ENCODE data around the gene LNP1. TPM values are rescaled to one million over a fixed set of nuclear protein-coding genes. Genes with fewer than 3 reads are reported as not detected.

The LNP1 gene
- total and polyA plus RNA-seq, 2 of the 13 experiments (the other 11 are each of a cell fraction or from before 2014, with no cell fraction given): 3.6 to 7.0 TPM

- no peak; the same call in 1 of the 2 replicates for TF ChIP-seq REL (CRISPR knock-in tag; conservative IDR thresholded peaks at IDR 0.05)
- peak; percentile 91 for TF ChIP-seq ZNF224 (CRISPR knock-in tag; IDR thresholded peaks at IDR 0.05)
- TF ChIP-seq DR1 (CRISPR knock-in tag; IDR thresholded peaks at IDR 0.05): peak; percentile 90
- TF ChIP-seq SMARCE1 (IDR thresholded peaks at IDR 0.05; ENCODE audit: borderline replicate concordance): no peak
- TF ChIP-seq MXI1 (IDR thresholded peaks at IDR 0.05; ENCODE audit: borderline replicate concordance, low read depth, low read length): peak; percentile 87; the same call in 1 of the 3 replicates
- TF ChIP-seq ZNF10 (CRISPR knock-in tag; IDR thresholded peaks at IDR 0.05; ENCODE audit: borderline replicate concordance, low read depth): no peak
- TF ChIP-seq KMT2B (CRISPR knock-in tag; IDR thresholded peaks at IDR 0.05): peak; percentile 96
- no peak for TF ChIP-seq MBNL3 (CRISPR knock-in tag; conservative IDR thresholded peaks at IDR 0.05)
- TF ChIP-seq ZNF3 (CRISPR knock-in tag; IDR thresholded peaks at IDR 0.05): no peak
- no peak for TF ChIP-seq KLF11 (CRISPR knock-in tag; IDR thresholded peaks at IDR 0.05)
- no peak; the same call in none of the 2 replicates for TF ChIP-seq BCL3 (CRISPR knock-in tag; IDR thresholded peaks at IDR 0.05)
- TF ChIP-seq FOXC1 (CRISPR knock-in tag; IDR thresholded peaks at IDR 0.05; ENCODE audit: borderline replicate concordance): no peak; the same call in 1 of the 2 replicates
- no peak for TF ChIP-seq LCORL (IDR thresholded peaks at IDR 0.05)
- peak; percentile 42; the same call in 1 of the 2 replicates for TF ChIP-seq LCORL (CRISPR knock-in tag; IDR thresholded peaks at IDR 0.05)
- TF ChIP-seq NFAT5 (CRISPR knock-in tag; IDR thresholded peaks at IDR 0.05): no peak
- TF ChIP-seq ZSCAN30 (CRISPR knock-in tag; IDR thresholded peaks at IDR 0.05): peak; percentile 41; the same call in 1 of the 2 replicates
- TF ChIP-seq AGO2 (optimal IDR thresholded peaks at IDR 0.05; ENCODE audit: low read depth, low read length): peak; percentile 88
- no peak for TF ChIP-seq ELF4 (CRISPR knock-in tag; IDR thresholded peaks at IDR 0.05; ENCODE audit: borderline replicate concordance)
- 0 out of 2 replicates have a peak, but pooled peaks have one; percentile 27 for TF ChIP-seq BORCS8-MEF2B (CRISPR knock-in tag; IDR thresholded peaks at IDR 0.05)
- 0 out of 2 replicates have a peak, but pooled peaks have one; percentile 53 for TF ChIP-seq ZNF260 (CRISPR knock-in tag; IDR thresholded peaks at IDR 0.05; ENCODE audit: borderline replicate concordance, low read depth)
- no peak for TF ChIP-seq ZNF326 (CRISPR knock-in tag; IDR thresholded peaks at IDR 0.05; ENCODE audit: borderline replicate concordance)
- peak; percentile 53; the same call in 1 of the 2 replicates for TF ChIP-seq SNAPC2 (CRISPR knock-in tag; IDR thresholded peaks at IDR 0.05)
- TF ChIP-seq KLF13 (CRISPR knock-in tag; IDR thresholded peaks at IDR 0.05): 0 out of 2 replicates have a peak, but pooled peaks have one; percentile 44
Measured at GRCh38 chr3:100400780-100401673, at the start of gene LNP1, which contains the start of gene TOMM70 (continued).
